ENCODE results near the gene CASKIN1. TPM values are rescaled to one million over a fixed set of nuclear protein-coding genes. Genes with fewer than 3 reads are reported as not detected.

Gene CASKIN1
- total and polyA plus RNA-seq, 2 of the 8 experiments (the other 6 are each of a cell fraction or from before 2014, with no cell fraction given), result 1.2 to 6.4 TPM

GRCh38 chr16:2155091-2155950, 41.1 kb downstream of the CASKIN1 start, which contains the start of gene TRAF7 (continued):
- TF ChIP-seq USF2 (IDR thresholded peaks at IDR 0.05; ENCODE audit: low read length) (0 out of 2 replicates have a peak, but pooled peaks have one; percentile 37), CBX5 (IDR thresholded peaks at IDR 0.05; ENCODE audit: low read depth, low read length) (no peak), YY1 (IDR thresholded peaks at IDR 0.05; ENCODE audit: low read depth, low read length) (0 out of 2 replicates have a peak, but pooled peaks have one; percentile 4), SIRT6 (IDR thresholded peaks at IDR 0.05; ENCODE audit: low read length) (no peak), TEAD4 (IDR thresholded peaks at IDR 0.05; ENCODE audit: low read depth, low read length) (no peak), CEBPB (IDR thresholded peaks at IDR 0.05; ENCODE audit: low read depth, low read length) (no peak), NANOG (IDR thresholded peaks at IDR 0.05; ENCODE audit: insufficient read depth, low read depth, low read length, poor library complexity, severe bottlenecking) (peak; percentile 38), KDM4A (IDR thresholded peaks at IDR 0.05; ENCODE audit: low read depth, low read length, severe bottlenecking) (no peak), POU5F1 (IDR thresholded peaks at IDR 0.05; ENCODE audit: low read depth, low read length) (no peak), RNF2 (IDR thresholded peaks at IDR 0.05; ENCODE audit: borderline replicate concordance, low read depth, low read length, missing control alignments, poor library complexity, severe bottlenecking) (no peak), EP300 (IDR thresholded peaks at IDR 0.05; ENCODE audit: borderline replicate concordance in 1 of 2, low read depth in 2 of 2, low read length in 2 of 2) (no peak), TAF1 (IDR thresholded peaks at IDR 0.05; ENCODE audit: low read depth, low read length) (peak; percentile 100), RXRA (IDR thresholded peaks at IDR 0.05; ENCODE audit: insufficient read depth, low read depth, low read length) (no peak), CREB1 (IDR thresholded peaks at IDR 0.05) (peak; percentile 89), ZNF274 (IDR thresholded peaks at IDR 0.05; ENCODE audit: borderline replicate concordance, extremely low read depth, low read length) (no peak), SIX5 (IDR thresholded peaks at IDR 0.05; ENCODE audit: low read depth, low read length) (peak; percentile 92), MAX (IDR thresholded peaks at IDR 0.05) (peak; percentile 87), JUN (IDR thresholded peaks at IDR 0.05; ENCODE audit: low read depth, low read length) (no peak), ATF3 (IDR thresholded peaks at IDR 0.05; ENCODE audit: insufficient read depth, low read depth, low read length) (0 out of 2 replicates have a peak, but pooled peaks have one; percentile 57), CBX8 (IDR thresholded peaks at IDR 0.05; ENCODE audit: borderline replicate concordance, low read depth, low read length) (no peak), CHD1 (IDR thresholded peaks at IDR 0.05; ENCODE audit: low read depth, low read length) (peak; percentile 63), POLR2AphosphoS5 (IDR thresholded peaks at IDR 0.05; ENCODE audit: low read depth, low read length) (peak; percentile 100)

Data from H1 (cell line).